ENCODE data around the gene JAZF1. TPM values are rescaled to one million over a fixed set of nuclear protein-coding genes. Genes with fewer than 3 reads are reported as not detected.

Gene JAZF1
- total RNA-seq, 1 donor from 2014 or later = 29.4 TPM

- no peak overlapping the region for H3K27ac ChIP-seq (replicated peaks)
- H3K4me1 ChIP-seq = peaks cover 64% of the 10 kb centered on the region
- no peak overlapping the region for H3K4me3 ChIP-seq
- TF ChIP-seq CTCF (IDR thresholded peaks at IDR 0.05; ENCODE audit: borderline replicate concordance) = no peak
- no peak for DNase-seq
- no peaks in the 10 kb centered on the region for H3K9me3 ChIP-seq (replicated peaks)
- no peaks in the 10 kb centered on the region for H3K36me3 ChIP-seq
- no peaks in the 10 kb centered on the region for H3K27me3 ChIP-seq (ENCODE audit: low read depth)
- intact Hi-C loops (cut with micrococcal nuclease) = no loop called here
Observed at GRCh38 chr7:28132959-28133870, 47.4 kb downstream of the JAZF1 start.

GRCh38 chr7:28130277-28130676 is 50.3 kb downstream of the JAZF1 start:
- Histone ChIP-seq H3K4me3 (no peak overlapping the region), H3K36me3 (no peaks in the 10 kb centered on the region), H3K27ac (replicated peaks) (no peak overlapping the region), H3K4me1 (peaks cover 63% of the 10 kb centered on the region), H3K9me3 (replicated peaks) (no peaks in the 10 kb centered on the region), H3K27me3 (ENCODE audit: low read depth) (no peaks in the 10 kb centered on the region)
- intact Hi-C loops (cut with micrococcal nuclease) = no loop called here
- no peak for DNase-seq
- no peak for TF ChIP-seq CTCF (IDR thresholded peaks at IDR 0.05; ENCODE audit: borderline replicate concordance)

- H3K9me3 ChIP-seq (replicated peaks) = no peaks in the 10 kb centered on the region
- no peak overlapping the region for H3K27ac ChIP-seq (replicated peaks)
- peaks cover 57% of the 10 kb centered on the region for H3K4me1 ChIP-seq
- H3K4me3 ChIP-seq = no peak overlapping the region
- DNase-seq = no peak
- H3K27me3 ChIP-seq (ENCODE audit: low read depth) = no peaks in the 10 kb centered on the region
- H3K36me3 ChIP-seq = no peaks in the 10 kb centered on the region
- intact Hi-C loops (cut with micrococcal nuclease) = no loop called here
- no peak for TF ChIP-seq CTCF (IDR thresholded peaks at IDR 0.05; ENCODE audit: borderline replicate concordance)
Observed at GRCh38 chr7:28128608-28129007, 52.0 kb downstream of the JAZF1 start.

- no peak for DNase-seq
- Histone ChIP-seq H3K27me3 (ENCODE audit: low read depth) (no peaks in the 10 kb centered on the region), H3K9me3 (replicated peaks) (no peaks in the 10 kb centered on the region), H3K4me1 (peaks cover 65% of the 10 kb centered on the region), H3K36me3 (no peaks in the 10 kb centered on the region), H3K27ac (replicated peaks) (no peak overlapping the region), H3K4me3 (no peak overlapping the region)
- no peak for TF ChIP-seq CTCF (IDR thresholded peaks at IDR 0.05; ENCODE audit: borderline replicate concordance)
- intact Hi-C loops (cut with micrococcal nuclease) = no loop called here
Observed at GRCh38 chr7:28126410-28127041, 54.1 kb downstream of the JAZF1 start.

- no peaks in the 10 kb centered on the region for H3K9me3 ChIP-seq (replicated peaks)
Observed at GRCh38 chr7:28125431-28126409, 54.9 kb downstream of the JAZF1 start.

More at GRCh38 chr7:28125431-28126409, 54.9 kb downstream of the JAZF1 start:
- no peak for TF ChIP-seq CTCF (IDR thresholded peaks at IDR 0.05; ENCODE audit: borderline replicate concordance)
- no peak for DNase-seq
- peaks cover 66% of the 10 kb centered on the region for H3K4me1 ChIP-seq
- intact Hi-C loops (cut with micrococcal nuclease) = no loop called here
- no peak overlapping the region for H3K27ac ChIP-seq (replicated peaks)
- no peaks in the 10 kb centered on the region for H3K36me3 ChIP-seq
- no peaks in the 10 kb centered on the region for H3K27me3 ChIP-seq (ENCODE audit: low read depth)
- H3K4me3 ChIP-seq = no peak overlapping the region

Measured in left ventricle myocardium inferior (tissue), 1 donor.